BE2C (cell line): ENCODE data around the gene LIMCH1.

Experiments
- DNase-seq: peaks from one replicate; pipeline ENCODE4 v3.0.0-alpha.2; 2020
- H3K27me3 ChIP-seq: fragments of 250-450 bp; sonication (Bioruptor Pico); 2 replicates; pipeline ENCODE4 v1.5.1; 2020; ENCODE audit warnings: mild to moderate bottlenecking
- H3K36me3 ChIP-seq: fragments of 250-450 bp; sonication (Bioruptor Pico); 2 replicates; pipeline ENCODE4 v1.5.1; 2020; ENCODE audit warnings: mild to moderate bottlenecking
- H3K4me1 ChIP-seq: fragments of 250-450 bp; sonication (Bioruptor Pico); 2 replicates; pipeline ENCODE4 v1.5.1; 2020
- H3K4me3 ChIP-seq: 2 replicates; pipeline ENCODE4 v1.5.1; 2011; ENCODE audit warnings: low read depth, low read length
- H3K9me3 ChIP-seq: fragments of 250-450 bp; sonication (Bioruptor Pico); 2 replicates; pipeline ENCODE4 v1.5.1; 2020
- CTCF ChIP-seq: IDR thresholded peaks from 2 replicates; pipeline ENCODE4 v1.5.1; 2012; ENCODE audit warnings: mild to moderate bottlenecking, low read depth, low read length

LIMCH1 gene

GRCh38 chr4:41580007-41580406 is 42.0 kb downstream of the LIMCH1 start:
- no peak for TF ChIP-seq CTCF
- DNase-seq, result no peak
- Histone ChIP-seq H3K4me3 (no peak overlapping the region), H3K36me3 (0 out of 2 replicates have a peak, but pooled peaks cover 3% of the 10 kb centered on the region), H3K9me3 (no peaks in the 10 kb centered on the region; the same call in 1 of the 2 replicates), H3K27me3 (no peaks in the 10 kb centered on the region), H3K4me1 (no peaks in the 10 kb centered on the region)

- H3K4me1 ChIP-seq, result peaks cover 15% of the 10 kb centered on the region
- TF ChIP-seq CTCF, result no peak
- DNase-seq, result no peak
- no peaks in the 10 kb centered on the region for H3K9me3 ChIP-seq
- no peak overlapping the region for H3K4me3 ChIP-seq
- no peaks in the 10 kb centered on the region for H3K27me3 ChIP-seq
- 0 out of 2 replicates have a peak, but pooled peaks cover 3% of the 10 kb centered on the region for H3K36me3 ChIP-seq
These were observed 48.8 kb downstream of the LIMCH1 start for GRCh38 chr4:41586675-41587225.

- Histone ChIP-seq H3K27me3 (no peaks in the 10 kb centered on the region), H3K9me3 (no peaks in the 10 kb centered on the region), H3K4me3 (no peak overlapping the region), H3K4me1 (peaks cover 15% of the 10 kb centered on the region), H3K36me3 (0 out of 2 replicates have a peak, but pooled peaks cover 3% of the 10 kb centered on the region)
- TF ChIP-seq CTCF, result no peak
- DNase-seq, result no peak
These were observed 49.3 kb downstream of the LIMCH1 start for GRCh38 chr4:41587286-41587685.

GRCh38 chr4:41590591-41590990 is 52.6 kb downstream of the LIMCH1 start:
- Histone ChIP-seq H3K4me3 (no peak overlapping the region), H3K36me3 (no peaks in the 10 kb centered on the region), H3K4me1 (peaks cover 20% of the 10 kb centered on the region), H3K9me3 (no peaks in the 10 kb centered on the region), H3K27me3 (no peaks in the 10 kb centered on the region)
- TF ChIP-seq CTCF, result 0 out of 2 replicates have a peak, but pooled peaks have one; percentile 11
- peak; percentile 76 for DNase-seq

GRCh38 chr4:41594432-41594831 is 56.5 kb downstream of the LIMCH1 start:
- Histone ChIP-seq H3K36me3 (no peaks in the 10 kb centered on the region), H3K27me3 (no peaks in the 10 kb centered on the region), H3K9me3 (no peaks in the 10 kb centered on the region), H3K4me1 (peaks cover 13% of the 10 kb centered on the region), H3K4me3 (no peak overlapping the region)
- DNase-seq, result peak; percentile 29
- TF ChIP-seq CTCF, result no peak

- Histone ChIP-seq H3K36me3 (no peaks in the 10 kb centered on the region; the same call in 1 of the 2 replicates), H3K27me3 (no peaks in the 10 kb centered on the region), H3K4me3 (no peak overlapping the region), H3K4me1 (peaks cover 5% of the 10 kb centered on the region; the same call in 1 of the 2 replicates), H3K9me3 (no peaks in the 10 kb centered on the region)
- no peak for DNase-seq
- no peak for TF ChIP-seq CTCF
These were observed 59.5 kb downstream of the LIMCH1 start for GRCh38 chr4:41597494-41597893.
